Measurements from ENCODE around the gene PXDC1. TPM values are rescaled to one million over a fixed set of nuclear protein-coding genes. Genes with fewer than 3 reads are reported as not detected.

PXDC1 gene
- polyA plus RNA-seq, 3 donors = 9.3 to 75.2 (median 70.9) TPM

DNA sequence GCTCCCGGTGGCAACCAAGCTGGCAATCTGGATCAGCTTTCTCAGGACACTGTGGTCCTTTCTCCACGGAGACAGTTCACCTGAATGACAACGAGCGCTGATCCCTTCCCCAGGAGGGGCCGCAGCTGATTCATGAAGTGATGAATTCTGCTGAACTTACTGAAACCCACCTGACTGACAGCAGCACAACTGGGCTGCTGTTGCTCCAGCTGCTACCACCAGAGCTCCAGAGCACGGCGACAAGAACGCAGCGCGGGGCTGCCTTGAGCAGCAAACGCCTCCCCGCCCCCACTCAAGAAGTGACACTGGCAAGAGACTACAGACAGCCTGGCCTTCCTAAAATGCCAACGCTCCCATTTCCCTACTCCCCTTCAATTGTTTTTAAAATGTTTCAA lies 10.0 kb downstream of the PXDC1 start:
- no peak overlapping the region for H3K27ac ChIP-seq (ENCODE audit: low read depth, low read length)
- WGBS, 3 donors = 67 to 80% (median 79%) methylated on average over 13 of the region's 13 CpGs

DNA sequence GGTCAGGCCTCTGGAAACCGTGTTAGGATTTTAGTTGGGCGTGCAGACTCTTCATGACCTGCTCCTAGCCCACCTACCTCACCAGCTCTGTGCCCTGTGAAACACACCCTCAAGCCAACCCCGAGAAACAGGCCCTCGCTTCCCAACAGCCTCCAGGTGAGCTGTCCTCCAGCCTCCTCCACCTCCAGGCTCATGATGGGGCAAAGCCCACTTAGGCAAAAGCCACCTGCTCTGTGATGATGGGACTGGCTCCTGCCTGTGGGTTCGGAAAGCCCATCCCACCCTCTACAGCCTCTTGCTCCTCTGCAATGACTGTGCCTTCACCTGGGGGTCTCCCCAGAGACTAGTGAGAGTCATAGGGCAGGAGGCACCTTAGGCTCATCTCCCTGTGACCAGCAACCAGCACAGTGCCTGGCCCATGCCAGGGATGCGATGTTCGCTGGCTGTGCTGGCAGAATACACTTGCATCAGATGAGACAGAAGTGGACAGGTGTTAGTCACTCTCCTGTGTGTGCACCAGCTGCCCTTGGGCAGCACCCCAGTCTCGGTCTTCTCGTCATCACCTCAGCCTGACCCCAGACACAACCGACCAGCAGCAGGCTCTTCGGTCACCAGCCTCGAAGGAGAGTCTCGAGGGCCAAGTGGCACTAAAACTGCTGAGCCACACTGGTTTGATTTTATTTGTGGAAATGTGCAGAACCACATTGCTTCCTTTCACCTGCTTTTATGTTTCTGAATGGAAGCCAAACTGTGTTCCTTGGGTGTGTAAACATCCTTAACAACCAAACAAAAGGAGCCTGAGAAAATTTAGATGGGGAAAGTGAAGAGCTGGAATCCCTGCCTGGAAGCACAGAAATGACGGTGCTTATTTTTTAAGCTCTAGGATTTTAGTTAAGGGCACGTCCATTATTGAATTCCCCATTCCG lies 10.7 kb downstream of the PXDC1 start:
- no peak overlapping the region for H3K27ac ChIP-seq (ENCODE audit: low read depth, low read length)
- WGBS, 3 donors = 70 to 90% (median 79%) methylated on average over 16 of the region's 16 CpGs

- 72 to 79% (median 75%) methylated on average over 16 of the region's 16 CpGs for WGBS, 3 donors
- no peak overlapping the region for H3K27ac ChIP-seq (ENCODE audit: low read depth, low read length)
Measured at GRCh38 chr6:3739311-3739897, 12.1 kb downstream of the PXDC1 start.

DNA sequence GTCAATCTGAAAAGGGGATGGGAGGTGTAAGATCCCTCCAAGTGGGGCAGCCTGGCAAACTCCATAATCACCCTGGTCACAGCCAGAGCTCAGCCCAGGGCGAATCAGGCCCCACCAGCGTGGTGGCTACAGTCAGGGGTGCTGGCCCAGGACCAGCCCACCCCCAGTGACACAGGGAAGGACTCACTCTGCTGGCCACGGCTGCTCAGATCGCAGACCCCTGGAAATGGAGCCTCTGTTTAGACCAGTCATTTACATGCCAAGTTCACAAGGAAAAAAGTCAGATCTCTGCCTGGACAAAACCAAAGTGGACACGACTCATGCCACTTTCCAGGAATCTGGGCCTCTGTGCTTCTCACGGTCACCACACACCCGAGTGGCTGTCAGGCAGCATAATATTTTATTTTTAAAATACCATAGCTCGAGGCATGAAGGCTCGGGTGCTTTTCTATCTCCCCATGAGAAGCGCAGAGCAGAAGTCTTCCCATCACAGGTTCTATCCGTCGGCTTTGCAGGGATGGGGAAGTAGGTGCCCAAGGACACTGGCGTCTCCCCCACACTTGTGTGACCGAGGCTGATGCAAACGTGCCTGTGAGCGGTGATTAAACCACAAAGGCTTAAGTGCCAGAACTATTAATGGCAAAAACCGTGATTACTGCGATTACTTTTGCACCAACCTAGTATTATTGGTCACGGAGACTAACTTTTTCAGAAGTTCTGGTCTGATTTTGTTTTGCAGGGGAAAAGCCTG lies 13.0 kb downstream of the PXDC1 start:
- no peak overlapping the region for H3K27ac ChIP-seq (ENCODE audit: low read depth, low read length)
- 80 to 91% (median 81%) methylated on average over 19 of the region's 19 CpGs for WGBS, 3 donors

GRCh38 chr6:3737831-3738210 lies 13.7 kb downstream of the PXDC1 start:
- no peak overlapping the region for H3K27ac ChIP-seq (ENCODE audit: low read depth, low read length)
- 87 to 88% (median 88%) methylated on average over 12 of the region's 12 CpGs for WGBS, 3 donors

GRCh38 chr6:3737149-3737830 lies 14.2 kb downstream of the PXDC1 start:
- no peak overlapping the region for H3K27ac ChIP-seq (ENCODE audit: low read depth, low read length)
- WGBS, 3 donors = 82 to 91% (median 88%) methylated on average over 25 of the region's 25 CpGs

DNA sequence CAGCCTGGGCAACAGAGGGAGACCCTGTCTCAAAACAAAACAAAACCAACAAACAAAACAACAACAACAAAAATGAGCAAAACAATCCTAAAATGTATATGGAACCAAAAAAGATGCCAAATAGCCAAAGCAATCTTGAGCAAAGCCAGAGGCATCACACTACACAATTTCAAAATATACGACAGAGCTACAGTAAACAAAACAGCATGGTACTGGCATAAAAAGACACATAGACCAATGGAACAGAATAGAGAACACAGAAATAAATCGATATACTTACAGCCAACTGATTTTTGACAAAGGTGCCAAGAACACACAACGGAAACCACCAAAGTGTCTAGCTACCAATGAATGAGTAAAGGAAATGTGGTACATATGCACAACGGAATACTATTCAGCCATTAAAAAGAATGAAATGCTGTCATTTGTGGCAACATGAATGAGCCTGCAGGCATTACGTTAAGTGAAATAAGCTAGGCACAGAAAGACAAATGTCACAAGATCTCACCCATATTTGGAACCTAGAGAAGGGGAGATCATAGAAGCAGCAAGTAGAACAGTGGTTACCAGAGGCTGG lies 16.4 kb downstream of the PXDC1 start:
- WGBS, 3 donors = 98 to 99% (median 98%) methylated on average over 5 of the region's 5 CpGs
- no peak overlapping the region for H3K27ac ChIP-seq (ENCODE audit: low read depth, low read length)

GRCh38 chr6:3734023-3734422 lies 17.5 kb downstream of the PXDC1 start:
- no peak overlapping the region for H3K27ac ChIP-seq (ENCODE audit: low read depth, low read length)
- 85 to 88% (median 87%) methylated on average over 10 of the region's 10 CpGs for WGBS, 3 donors

DNA sequence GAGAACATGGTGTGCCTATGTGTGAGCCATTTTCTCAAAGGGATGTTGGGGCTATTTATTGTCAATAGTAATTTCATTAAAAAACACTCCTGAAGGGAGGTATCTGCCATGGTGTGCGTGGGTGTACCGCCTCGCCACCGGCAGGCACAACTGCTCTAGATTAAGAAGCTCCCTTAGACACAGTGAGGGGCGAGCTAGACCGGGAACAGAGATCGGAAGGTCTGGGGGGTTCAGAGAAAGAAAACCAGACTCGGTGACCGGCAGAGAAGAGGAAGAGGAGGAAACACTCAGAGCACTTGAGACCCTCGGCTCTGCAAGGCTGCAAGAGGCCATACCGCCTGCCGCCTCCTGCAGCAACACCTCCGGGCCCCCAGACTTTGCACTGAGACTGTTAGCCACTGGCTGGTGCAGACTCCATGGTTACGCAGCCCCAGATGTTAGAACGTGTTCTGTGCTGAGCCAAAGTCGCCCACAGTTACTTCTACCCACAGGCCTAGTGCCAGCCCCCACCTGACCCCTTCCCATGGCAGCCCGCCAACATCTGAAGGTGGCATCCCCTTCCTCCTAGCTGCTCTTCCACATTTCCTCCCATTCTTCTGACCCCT lies 18.1 kb downstream of the PXDC1 start:
- 85 to 89% (median 86%) methylated on average over 17 of the region's 17 CpGs for WGBS, 3 donors
- H3K27ac ChIP-seq (ENCODE audit: low read depth, low read length) = no peak overlapping the region

GRCh38 chr6:3732345-3733141 lies 19.0 kb downstream of the PXDC1 start:
- 18 to 29% (median 29%) methylated on average over 16 of the region's 16 CpGs for WGBS, 3 donors
- H3K27ac ChIP-seq (ENCODE audit: low read depth, low read length) = no peak overlapping the region

- no peak overlapping the region for H3K27ac ChIP-seq (ENCODE audit: low read depth, low read length)
- 59 to 74% (median 67%) methylated on average over 7 of the region's 7 CpGs for WGBS, 3 donors
Measured at GRCh38 chr6:3731700-3732099, 19.8 kb downstream of the PXDC1 start.

DNA sequence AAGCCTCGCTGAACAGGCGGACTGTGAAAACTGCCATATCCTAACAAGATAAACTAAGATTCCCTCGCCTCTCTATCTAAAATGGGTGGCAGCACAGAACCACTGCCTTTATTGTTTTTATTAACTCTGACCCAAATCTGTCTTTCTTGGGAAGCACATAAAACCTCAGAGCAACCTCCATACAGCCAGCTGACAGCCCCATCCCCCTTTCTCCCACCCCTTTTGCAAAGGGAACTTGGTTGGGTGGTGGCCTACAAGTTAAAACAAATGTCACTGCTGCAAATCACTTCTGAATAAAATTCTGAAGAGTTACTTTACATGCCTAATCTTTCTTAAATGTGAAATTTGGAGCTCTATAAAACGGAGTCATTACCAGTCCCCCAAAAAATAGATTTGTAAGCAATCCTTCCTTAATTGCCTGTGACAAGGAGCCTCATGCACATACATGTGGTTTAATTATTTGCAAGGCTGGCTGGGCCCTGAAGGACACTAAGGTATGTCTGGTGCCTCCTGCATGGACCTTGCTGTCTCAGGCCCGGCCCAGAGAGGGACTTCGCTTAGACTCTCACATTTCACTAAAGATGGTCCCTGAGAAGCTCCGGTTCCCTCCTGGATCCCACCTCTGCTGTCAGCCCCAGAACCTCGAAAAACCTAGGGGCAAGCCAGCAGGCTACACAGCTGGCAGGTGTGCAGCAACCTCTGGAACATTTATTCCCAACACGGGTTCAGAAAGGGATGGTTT lies 21.7 kb downstream of the PXDC1 start:
- 88 to 91% (median 90%) methylated on average over 9 of the region's 9 CpGs for WGBS, 3 donors

DNA sequence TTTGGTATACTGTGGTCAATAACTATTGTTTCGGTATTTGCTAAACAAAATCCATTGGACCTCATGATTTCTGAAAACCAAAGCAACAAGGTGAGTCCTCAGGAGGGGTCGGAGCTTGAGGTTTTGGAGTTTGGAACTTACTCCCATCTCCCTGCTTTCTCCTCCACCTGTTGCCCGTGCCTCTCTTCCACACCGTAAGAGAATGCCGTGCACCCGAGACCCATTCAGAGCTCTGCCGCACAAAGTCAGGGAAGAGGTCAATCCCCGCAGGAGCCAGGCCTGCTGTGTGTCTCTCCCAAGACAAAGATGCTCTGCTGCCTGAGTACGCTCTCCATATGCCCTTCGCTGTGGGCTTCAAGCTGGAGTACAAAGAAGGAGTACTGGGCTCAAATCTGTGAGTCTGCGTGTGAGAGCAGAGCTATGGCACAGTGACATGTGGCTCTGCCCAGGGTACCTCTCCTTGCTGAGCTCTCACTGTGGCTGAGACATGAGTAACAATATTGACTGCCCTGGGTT lies 23.9 kb downstream of the PXDC1 start:
- WGBS, 3 donors = 94 to 95% (median 95%) methylated on average over 11 of the region's 11 CpGs
- no peak overlapping the region for H3K27ac ChIP-seq (ENCODE audit: low read depth, low read length)

More for the DNA sequence above, 21.7 kb downstream of the PXDC1 start:
- no peak overlapping the region for H3K27ac ChIP-seq (ENCODE audit: low read depth, low read length)

GRCh38 chr6:3727036-3727435 lies 24.5 kb downstream of the PXDC1 start:
- WGBS, 3 donors = 85 to 93% (median 85%) methylated on average over 5 of the region's 5 CpGs
- H3K27ac ChIP-seq (ENCODE audit: low read depth, low read length) = no peak overlapping the region

DNA sequence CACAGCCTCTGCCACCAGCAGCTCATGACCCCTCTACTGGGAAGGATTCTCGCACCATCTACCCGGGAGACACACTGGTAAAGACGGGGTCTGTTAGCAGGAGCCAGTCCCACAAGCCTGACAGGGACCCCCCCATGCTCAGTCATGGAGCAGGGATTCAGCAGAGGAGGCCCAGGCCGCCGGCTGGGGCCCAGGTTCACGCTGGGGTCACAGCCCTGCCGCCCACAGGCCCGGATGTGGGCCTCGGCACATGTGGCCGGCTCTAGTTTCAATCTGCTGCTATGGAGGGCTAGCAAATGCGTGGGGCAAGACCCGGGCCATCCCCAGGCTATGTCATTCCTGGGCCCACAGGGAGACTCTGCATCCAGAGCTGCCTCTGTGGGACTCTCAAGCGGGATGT lies 25.1 kb downstream of the PXDC1 start:
- 76 to 85% (median 81%) methylated on average over 13 of the region's 13 CpGs for WGBS, 3 donors
- H3K27ac ChIP-seq (ENCODE audit: low read depth, low read length) = no peak overlapping the region
